RKO (cell line): Measurements from ENCODE around the gene EEF1G.
"Not testable (repeated sequence)": the region's sequence is repeated elsewhere in the genome, so short reads cannot be mapped to it uniquely, and the experiment has no call there.

Source experiments
- DNase-seq: peaks from one replicate; pipeline ENCODE4 v3.0.0-alpha.2; 2016; ENCODE audit warnings: low spot score

EEF1G gene

DNA sequence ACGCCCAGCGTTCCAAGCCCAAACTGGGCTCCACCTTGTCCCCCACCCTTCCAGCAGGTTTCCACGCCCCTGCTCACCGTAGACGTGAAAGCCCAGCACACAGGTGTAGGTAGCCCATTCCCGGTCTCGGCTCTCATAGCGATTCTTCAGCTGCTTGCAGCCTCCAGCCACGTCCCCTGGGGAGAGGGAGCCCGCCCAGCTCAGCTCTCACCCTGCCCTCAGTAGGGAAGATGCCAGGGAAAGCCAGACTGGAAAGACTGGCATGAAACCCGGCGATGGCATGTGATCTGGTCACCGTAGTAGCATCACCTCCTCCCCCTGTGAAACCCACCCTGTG lies 29.3 kb upstream of the EEF1G start:
- DNase-seq: no peak

DNA sequence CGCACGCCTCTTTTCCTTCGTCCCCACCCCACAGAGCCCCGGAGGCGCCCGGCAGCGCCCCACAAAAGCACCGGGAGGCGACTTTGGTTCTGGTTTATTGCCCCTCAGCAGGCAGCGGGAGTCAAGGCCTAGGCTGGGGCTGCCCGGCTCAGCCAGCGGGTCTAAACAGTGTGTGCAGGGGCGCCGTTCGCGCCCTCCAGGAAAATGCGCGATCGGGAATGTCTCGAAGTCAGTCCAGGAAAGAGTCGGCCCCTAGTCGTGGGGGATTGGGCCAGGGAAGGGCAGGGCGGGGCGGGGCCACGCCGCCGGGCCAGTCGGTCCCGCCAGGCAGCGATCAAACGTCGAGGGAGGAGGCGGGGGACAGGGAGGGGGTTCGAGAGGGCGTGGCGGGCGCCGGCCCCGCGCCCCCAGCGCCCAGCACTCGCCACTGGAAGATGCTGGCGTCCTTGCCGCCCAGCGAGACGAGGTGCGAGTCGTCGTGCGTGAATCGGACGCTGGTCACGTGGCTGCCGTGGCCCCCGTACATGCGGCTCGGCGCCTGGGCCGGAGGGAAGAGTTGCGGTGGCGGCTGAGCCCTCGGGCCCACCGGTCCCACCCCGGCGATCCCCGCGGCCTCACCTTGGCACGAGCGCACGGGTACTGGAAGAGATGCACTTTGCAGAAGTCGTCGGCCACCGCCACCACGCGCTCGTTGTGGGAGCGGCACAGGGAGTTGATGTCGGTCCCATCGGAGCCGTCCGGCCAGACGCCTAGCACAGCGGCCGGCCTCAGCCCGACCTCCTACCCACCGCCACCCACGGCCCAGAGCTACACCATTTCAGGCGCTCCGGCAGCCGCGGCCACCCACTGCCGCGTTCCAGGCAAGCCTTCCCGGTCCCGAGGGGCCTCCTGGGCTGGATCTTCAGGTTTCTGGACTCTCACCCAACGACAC lies 28.7 kb upstream of the EEF1G start:
- DNase-seq: peak; percentile 82

DNA sequence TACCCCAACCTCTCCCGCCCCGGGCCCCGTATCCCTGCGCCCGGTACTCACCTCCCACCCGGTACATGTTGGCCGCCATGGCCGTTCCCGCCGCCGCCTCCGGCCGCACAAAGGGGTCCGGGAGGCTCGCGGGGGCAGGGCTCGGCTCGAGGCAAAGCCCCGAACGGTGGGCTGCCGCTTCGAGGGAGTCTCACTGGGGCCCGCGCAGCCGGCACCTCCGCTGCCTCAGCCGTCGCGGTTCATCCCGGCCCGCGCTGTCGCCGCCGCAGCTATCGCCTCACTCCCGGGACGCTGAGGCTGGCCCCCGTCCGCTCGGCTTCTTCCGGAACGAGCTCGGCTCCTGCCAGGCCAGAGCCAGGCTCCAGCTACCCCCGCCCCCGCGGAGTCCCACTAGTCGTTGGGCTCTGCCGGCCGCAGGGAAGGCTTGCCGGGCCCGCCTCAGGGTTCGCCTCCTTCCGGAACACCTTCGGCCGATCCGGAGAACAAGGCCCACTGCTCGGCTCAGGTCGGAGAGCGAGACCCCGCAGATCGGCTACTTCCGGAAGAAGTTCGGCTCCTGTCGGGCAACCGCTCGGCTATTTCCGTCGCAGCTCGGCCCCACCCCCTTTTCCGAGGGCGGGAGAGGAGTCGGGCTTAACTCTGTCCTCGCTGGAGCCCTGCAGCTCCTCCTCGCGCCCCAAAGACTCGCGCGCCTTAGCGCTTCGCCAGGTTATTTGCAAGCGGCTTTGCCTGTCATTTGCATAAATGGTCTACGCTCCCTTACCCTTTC lies 27.9 kb upstream of the EEF1G start, which contains the start of gene MTA2:
TSS of gene MTA2 (minus strand) at position 494 of the 769 bp plus-strand sequence. CDS start at position 79, 415 bp downstream.
- peak; percentile 98 for DNase-seq

DNA sequence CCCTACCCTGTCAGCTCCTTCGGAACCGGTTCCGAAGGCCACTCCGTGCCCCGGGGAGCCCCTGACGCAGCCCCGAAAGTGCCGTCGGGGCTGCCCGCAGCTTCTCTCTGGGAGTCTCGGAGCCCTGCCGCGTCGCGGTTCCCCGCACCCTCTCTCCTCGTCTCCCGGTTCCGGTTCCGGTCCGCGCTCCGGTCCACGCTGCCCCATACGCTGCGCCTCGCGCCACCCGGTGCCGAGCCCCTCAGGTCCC lies 27.4 kb upstream of the EEF1G start:
- no peak for DNase-seq

DNA sequence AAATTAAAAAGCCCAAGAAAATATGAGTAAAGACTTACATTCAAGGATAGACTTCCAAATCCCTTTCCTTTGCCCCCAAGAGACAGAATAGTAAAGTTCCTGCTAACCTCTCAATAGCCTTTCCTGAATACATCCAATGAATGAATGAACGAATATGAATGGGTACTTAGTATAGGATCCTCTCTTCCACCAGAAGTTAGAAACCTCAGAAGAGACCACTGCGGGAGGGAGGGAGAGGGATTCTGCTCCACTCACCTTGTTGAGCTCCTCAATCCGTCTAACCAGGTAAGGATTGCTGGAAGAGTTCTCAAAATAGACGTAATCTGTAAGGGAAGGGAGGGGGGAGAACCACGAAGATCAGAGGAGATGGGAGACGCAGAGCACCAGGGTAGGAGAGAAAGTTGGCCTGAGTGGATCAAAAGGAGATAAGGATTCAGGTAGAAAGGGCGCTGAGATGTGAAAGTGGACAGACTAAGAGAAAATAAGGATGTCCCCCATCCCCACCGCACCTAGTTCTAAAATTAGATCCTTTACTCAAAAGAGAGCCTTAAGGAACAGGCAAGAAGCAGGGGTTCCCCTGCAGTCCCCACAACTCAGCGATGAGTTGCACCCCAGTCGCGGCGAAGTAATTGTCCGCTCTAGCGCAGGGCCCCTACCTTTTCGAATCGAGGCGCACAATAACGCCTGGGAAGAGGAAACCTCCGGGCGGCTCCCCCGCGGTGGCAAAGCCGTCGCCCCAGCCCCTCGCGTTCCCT lies 26.9 kb upstream of the EEF1G start:
- DNase-seq: no peak

DNA sequence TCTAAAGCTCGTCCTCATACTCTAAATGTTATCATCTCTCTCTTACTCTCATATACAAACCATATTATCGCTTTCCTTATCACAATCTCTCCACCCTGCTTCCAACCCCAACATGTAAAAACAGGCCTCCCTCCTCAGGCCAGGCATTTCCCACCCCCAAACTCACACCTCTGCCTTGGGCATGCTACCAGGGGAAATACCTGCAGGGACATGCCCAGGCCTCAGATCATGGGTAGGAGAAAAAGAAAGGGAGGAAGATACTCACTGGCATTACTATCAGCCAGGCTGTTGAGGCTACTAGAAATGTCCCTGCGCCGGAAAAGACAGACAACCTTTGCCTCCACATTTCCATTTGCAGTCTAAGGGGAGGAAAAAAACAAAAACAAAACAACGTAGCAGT lies 26.2 kb upstream of the EEF1G start:
- DNase-seq: no peak

DNA sequence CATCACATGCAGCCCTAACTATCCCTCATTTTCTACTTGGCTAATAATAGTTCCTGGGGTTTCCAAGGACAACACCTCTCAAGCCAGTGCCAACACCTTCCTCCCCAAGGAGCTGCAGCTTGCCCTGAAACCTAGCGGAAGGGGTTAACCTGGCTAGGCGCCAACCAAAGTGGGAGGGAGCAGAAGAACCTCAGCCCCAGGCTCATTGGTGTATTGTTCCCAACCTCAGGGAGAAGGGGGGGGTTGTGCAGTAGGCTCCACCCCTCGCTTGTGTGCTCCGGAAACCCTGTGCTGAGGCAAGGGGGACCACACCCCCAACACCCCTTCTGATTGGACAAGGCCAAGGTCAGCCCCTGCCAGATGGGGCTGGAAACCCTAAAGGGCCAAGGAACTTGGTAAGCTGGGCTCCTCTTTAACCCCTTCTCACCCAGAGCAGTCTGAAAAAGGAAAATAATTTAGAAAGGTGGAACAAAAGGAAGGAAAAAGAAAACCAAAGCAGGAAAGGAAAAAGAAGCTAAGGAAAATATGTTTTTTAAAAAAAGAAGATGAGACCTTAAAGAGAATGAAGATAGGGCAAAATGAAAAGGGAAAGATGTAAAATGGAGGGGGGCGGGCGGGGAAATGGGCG lies 25.5 kb upstream of the EEF1G start:
- peak; percentile 99 for DNase-seq

DNA sequence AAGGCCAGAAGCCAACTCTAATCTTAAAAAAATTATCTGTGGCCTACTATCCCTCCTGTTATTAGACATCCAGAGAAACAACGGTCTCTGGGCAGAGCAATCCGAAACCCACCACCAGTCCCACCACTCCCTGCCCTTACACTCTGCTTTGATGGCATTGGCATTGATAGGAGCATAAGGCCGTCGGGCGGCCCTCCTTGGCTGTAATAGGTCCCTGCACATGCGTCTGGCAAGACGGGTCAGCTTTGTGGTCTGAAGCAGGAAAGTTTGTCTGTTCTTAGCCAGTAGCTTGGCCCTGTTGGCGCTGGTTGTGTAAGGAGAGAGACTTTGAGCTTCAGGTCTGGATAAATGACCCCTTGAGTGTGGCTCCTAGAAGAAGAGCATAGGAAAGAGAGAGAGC lies 21.4 kb upstream of the EEF1G start:
- DNase-seq: no peak

DNA sequence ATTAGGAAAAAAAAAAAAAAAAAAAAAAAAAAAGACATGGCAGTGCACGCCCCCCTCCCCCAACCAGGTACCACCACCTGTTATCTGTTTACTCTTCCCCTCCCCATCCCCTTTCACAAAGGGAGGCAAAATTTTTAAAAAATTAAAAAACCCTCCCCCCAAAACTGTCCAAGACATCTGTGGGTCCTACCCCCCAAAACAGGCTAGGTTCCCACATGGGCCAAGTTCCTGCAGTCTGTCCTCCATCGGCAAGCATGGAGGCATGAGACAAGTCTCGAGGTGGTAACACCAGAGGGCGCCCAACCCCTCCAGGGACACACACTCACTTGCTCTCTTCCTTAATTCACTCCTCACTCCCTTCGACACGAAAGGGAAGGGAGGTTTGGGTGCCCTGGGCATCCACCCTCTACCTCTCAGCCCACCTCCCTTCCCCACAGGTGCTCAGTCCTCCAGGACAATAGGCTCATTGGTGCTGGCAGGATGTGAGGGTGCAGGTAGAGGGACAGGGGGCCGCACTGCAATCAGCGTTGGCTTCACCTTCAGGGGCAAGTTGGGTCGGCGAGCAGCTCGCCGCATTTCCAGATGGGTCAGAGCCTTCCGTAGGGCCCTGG lies 19.8 kb upstream of the EEF1G start:
- DNase-seq: peak; percentile 76

DNA sequence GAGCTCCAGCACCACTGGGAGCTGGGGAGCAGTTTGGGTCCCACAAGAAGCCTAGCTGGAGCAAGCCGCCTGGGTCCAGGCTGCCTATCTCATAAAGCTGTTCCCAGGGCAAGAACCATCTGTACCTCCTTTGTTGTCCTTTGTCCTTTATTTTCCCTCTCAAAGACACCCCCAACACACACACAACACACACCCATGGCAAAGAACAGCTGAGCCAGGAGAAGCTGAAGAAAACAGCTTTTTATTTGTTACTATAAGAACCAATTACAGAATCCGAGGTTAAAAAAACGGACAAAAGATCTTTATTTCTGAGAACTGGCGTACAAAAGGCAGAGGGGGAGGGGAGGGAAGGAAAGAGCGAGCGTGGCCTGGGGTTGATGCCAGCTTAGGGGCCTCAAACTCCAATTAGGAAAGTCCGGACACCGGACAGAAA lies 19.3 kb upstream of the EEF1G start:
- DNase-seq: no peak

DNA sequence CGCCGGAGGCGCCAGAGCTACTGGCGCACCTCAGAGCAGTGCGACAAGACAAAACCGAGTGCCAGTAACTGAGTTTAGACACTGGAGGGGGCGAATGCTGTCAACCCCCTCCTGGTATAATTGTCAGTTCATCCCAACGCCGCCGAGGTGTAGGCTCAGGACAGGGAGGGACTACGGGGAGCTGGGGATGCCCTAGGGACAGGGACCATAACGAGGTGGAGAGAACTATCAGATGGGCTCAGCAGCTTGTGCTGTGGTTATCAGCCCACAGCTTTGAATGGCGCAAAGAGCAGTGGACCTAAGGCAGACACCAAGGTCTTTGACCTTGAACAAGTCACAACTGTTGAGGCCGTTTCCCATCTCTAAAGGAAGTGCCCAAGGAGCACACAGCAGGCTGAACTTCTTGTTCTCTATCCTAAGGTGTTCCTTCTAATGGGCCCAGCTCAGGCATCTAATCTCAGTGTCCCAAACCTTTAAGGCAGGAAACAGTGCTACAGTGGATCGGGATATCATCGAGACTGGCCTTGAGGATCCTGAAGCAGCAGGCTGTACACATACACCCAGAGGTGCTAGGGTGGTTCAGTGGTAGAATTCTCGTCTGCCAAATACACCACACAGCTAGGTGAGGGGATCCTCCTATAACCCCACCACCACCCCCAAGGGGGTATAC lies 18.6 kb upstream of the EEF1G start:
- no peak for DNase-seq

DNA sequence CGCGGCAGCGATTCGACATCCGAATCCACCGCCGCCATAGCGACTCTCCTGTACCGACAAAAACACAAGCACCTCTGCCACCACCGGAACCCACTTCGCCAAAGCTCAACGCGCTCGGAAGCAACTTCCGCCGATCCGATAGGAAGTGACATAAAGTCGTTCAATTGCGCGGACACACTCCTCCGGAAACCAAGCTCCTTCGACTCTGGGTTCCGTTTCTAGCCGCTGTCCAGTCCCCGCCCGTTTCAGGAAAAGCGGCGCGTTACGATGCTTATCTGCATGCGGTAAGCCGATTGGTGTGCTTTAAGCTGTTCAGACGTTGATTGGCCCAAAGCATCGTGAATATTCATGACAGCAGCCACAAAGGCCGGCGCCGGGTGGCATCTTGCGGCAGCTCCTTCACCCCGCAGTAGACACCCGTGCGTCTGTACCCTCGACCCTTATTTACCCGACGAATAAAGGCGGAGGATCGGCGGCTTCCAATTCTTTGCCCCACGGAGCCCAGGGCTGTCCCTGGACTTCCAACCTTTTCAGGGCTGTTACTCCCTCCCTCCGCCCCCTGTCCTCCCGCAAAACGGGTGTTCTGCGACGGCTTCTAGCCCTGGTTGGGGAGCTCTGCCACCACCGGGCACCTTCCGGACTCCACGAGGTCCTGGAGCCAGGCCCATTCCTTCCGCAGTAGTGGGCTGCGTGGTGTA lies 17.9 kb upstream of the EEF1G start, which contains the start of gene TUT1:
TSS of gene TUT1 (minus strand) at position 76 of the 698 bp plus-strand sequence. CDS start at position 38, 38 bp downstream.
- DNase-seq: peak; percentile 100

DNA sequence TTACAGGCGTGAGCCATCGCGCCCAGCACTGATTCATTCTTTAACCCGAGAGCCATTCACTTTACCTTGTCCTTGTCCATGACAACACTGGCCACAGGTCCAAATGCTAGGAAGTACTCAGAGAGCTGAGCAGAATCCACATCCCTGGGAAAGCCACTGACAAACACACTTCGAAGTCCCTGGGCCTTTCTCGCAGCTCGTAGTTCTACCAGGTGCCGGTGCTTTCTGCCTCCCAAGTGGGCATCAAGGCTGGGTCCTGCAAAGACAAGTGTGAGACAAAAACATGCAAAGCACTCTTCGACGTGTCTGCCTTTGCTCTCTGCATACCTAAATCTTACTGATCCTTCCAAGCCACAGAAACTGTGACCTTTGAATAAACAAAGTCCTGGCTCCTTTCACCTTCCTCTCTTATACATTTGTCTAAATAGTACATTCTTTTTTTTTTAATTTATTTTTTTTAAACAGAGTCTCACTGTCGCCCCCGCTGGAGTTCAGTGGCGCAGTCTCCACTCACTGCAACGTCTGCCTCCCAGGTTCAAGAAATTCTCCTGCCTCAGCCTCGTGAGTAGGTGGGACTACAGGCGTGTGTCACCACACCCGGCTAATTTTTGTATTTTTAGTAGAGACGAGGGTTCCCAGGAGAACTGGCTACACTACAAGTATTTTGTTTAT lies 15.4 kb upstream of the EEF1G start:
- DNase-seq: peak; percentile 56

DNA sequence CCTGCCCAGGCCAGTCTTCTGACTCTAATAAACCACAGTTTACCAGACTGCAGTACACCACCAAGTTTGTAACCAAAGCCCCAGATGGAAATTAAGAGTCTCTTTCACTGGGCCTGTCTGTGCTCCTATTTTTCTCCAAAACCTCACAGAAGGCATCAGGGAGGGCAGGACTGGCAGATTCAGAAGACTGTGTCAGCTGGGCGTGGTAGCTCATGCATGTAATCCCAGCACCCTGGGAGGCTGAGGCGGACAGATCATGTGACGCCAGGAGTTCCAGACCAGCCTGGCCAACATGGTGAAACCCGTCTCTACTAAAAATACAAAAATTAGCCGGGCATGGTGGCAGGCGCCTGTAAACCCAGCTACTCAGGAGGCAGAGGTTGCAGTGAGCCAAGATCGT lies 11.7 kb upstream of the EEF1G start:
- not testable (repeated sequence) for DNase-seq

DNA sequence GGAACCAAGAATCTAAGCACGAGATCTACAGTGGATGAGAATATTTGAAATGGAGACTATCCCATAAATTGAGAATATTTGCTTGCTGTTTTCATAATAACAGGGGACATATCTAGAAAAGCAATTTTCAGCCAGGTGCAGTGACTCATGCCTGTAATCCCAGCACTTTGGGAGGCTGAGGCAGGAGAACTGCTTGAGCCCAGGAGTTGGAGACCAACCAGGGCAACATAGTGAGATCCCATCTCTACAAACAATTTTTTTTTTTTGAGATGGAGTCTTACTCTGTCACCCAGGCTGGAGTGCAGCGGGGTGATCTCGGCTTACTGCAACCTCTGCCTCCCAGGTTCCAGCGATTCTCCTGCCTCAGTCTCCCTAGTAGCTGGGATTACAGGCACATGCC lies 8.0 kb upstream of the EEF1G start:
- not testable (repeated sequence) for DNase-seq

DNA sequence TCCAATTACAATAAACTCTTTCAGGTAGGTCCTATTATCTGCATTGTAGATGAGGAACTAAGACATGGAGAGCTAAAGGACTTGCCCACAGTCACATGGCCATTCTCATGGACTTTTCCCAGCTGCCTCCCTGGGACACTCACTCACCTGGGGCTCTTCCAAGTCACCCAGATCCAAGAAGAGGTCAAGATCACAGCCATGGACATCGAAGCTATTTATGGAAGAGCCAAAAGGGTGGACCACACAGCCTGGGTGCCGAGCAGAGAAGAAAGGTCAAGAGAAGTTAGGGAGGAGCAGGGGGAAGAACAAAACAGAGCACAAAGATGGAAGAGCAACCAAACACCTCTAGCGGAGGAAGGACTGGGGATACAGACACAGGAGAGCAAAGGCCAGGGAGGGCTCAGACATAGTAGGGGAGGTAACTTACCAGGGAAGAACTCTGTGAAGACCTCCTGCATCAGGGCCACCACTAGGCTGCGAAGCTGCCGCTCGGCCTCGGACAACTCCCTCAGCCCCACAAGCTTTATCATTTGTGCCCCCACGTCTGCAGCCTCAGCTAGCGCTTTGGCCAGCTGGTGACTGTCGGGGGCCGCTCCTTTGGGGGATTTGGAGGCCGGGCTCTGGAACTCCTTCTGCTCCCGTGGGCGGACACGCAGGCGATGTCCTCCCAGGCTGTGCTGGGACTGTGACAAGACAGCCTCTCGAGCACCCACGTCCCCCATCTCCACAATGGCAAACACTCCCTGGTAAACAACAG lies 7.4 kb upstream of the EEF1G start:
- no peak for DNase-seq

DNA sequence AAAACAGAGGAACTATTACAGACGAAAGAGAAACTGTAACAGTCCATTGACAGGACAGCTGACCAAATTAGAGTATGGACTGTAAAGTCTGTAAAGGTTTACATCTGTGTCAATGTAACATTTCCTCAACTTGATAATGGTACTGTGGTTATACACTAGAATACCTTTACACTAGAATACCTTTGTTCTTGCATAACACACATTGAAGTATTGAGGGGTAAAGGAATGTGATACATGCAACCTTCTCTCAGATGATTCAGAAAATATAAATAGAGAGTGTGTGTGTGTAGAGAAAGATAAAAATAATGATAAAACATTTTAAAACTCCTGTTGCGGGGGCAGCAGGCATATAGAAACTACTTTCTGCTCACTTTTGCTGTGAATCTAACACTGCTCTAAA lies 5.6 kb upstream of the EEF1G start:
- DNase-seq: no peak

DNA sequence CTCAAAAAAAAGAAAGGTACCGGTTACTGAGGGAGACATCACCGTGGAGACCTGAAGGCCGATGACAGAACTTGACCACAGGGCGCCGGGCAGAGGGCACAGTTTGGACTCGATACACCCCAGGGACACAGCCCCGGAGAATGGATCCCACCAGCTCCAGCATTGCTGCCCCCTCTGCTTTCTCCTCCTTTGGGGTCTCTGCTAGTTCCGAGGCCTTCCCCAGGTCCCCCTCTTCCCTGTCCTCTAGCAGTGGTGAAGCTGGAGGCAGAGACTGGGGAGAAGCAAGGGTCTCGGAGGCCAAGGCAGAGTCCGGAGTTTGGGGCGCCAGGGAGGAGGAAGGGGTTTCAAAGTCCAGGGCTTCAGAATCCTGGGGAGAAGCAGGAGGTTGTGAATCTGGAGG lies 4.8 kb upstream of the EEF1G start:
- no peak for DNase-seq

DNA sequence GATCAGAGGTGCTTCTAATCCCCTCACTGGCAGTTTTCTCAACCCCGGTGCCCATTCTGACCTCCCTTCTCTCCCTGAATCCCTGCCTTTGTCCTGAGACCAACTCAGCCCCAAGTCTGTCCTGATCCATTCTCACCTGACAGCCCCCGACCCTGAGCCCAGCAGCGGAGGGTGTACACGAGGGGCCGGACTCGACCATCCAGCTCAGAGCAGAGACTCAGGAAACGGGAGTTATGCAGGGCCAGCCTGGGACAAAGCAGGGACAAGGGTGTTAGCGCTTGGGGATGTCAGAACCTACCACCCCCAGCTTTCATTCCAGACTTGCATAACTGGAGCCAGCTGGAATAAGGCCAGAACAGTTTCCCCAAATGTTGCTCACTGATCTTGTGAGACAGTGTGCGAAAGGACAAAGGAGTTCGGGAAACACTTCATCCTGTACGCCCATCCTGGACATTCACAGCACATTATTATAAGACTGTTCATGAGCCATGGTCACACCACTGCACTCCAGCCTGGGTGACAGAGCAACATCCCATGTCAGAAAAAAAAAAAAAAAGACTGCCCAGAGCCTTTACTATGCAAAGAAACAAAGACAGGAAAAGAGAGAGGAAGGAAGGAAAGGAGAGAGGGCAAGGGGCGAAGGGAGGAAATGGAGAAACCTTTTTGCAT lies 3.5 kb upstream of the EEF1G start:
- no peak for DNase-seq
